Stimulated activated CD4-positive, alpha-beta T cell treated with anti-CD3 and anti-CD28 coated beads, Interleukin-4, amount 100 ng/mL, for 1 hour (primary cell): Measurements from ENCODE around the gene ZNF597.

ENCODE experiments used
- DNase-seq: peaks from one replicate; pipeline ENCODE4 v3.0.0-alpha.2; 2020

The ZNF597 gene

GRCh38 chr16:3439637-3440036 lies 3.7 kb downstream of the ZNF597 start:
- no peak for DNase-seq

GRCh38 chr16:3434373-3434772 lies 8.9 kb downstream of the ZNF597 start:
- no peak for DNase-seq

- peak; percentile 65 for DNase-seq
These were observed 11.5 kb downstream of the ZNF597 start for GRCh38 chr16:3431779-3432219.

- DNase-seq: no peak
These were observed 29.4 kb downstream of the ZNF597 start for GRCh38 chr16:3413730-3414379.

GRCh38 chr16:3408561-3409197 lies 34.6 kb downstream of the ZNF597 start:
- no peak for DNase-seq

GRCh38 chr16:3401719-3402397 lies 41.4 kb downstream of the ZNF597 start:
- DNase-seq: no peak

- DNase-seq: peak; percentile 97
These were observed 42.3 kb downstream of the ZNF597 start, which contains the start of the genes ZNF174 and ZSCAN32 for GRCh38 chr16:3400779-3401688. ZNF174 (plus strand) TSS chr16:3401215; CDS start chr16:3402005, 790 bp downstream. ZSCAN32 (minus strand) TSS chr16:3401004; CDS start chr16:3397557, 3,447 bp downstream.

GRCh38 chr16:3400446-3400778 lies 42.9 kb downstream of the ZNF597 start:
- DNase-seq: no peak

- no peak for DNase-seq
These were observed 53.5 kb downstream of the ZNF597 start for GRCh38 chr16:3389663-3390338.

- no peak for DNase-seq
These were observed 55.0 kb downstream of the ZNF597 start for GRCh38 chr16:3388325-3388724.

GRCh38 chr16:3383045-3383448 lies 60.3 kb downstream of the ZNF597 start:
- no peak for DNase-seq
